ENCODE measurements around the gene LST1.

LST1 gene

GRCh38 chr6:31559958-31560696 is 25.9 kb upstream of the LST1 start:
- DNase-seq (ENCODE audit: low spot score) = peak; percentile 74

- DNase-seq (ENCODE audit: low spot score) = no peak
These were observed 25.4 kb upstream of the LST1 start for GRCh38 chr6:31560697-31561058.

GRCh38 chr6:31567531-31568370 is 18.3 kb upstream of the LST1 start:
- no peak for DNase-seq (ENCODE audit: low spot score)

GRCh38 chr6:31568537-31568961 is 17.5 kb upstream of the LST1 start:
- no peak for DNase-seq (ENCODE audit: low spot score)

GRCh38 chr6:31569861-31570536 is 16.1 kb upstream of the LST1 start:
- DNase-seq (ENCODE audit: low spot score) = no peak

GRCh38 chr6:31572041-31572911 is 13.8 kb upstream of the LST1 start, which contains the start of gene LTA:
TSS of gene LTA (plus strand) at chr6:31572289. CDS start at chr6:31572743, 454 bp downstream.
- DNase-seq (ENCODE audit: low spot score) = no peak

GRCh38 chr6:31573239-31574105 is 12.6 kb upstream of the LST1 start:
- DNase-seq (ENCODE audit: low spot score) = no peak

- DNase-seq (ENCODE audit: low spot score) = no peak
These were observed 11.7 kb upstream of the LST1 start for GRCh38 chr6:31574106-31575061.

GRCh38 chr6:31575335-31575901 is 10.7 kb upstream of the LST1 start, which contains the start of gene TNF:
TSS of gene TNF (plus strand) at chr6:31575565. CDS start at chr6:31575742, 177 bp downstream.
- no peak for DNase-seq (ENCODE audit: low spot score)

- DNase-seq (ENCODE audit: low spot score) = no peak
These were observed 10.0 kb upstream of the LST1 start for GRCh38 chr6:31575952-31576685.

GRCh38 chr6:31576897-31577578 is 9.0 kb upstream of the LST1 start:
- no peak for DNase-seq (ENCODE audit: low spot score)

GRCh38 chr6:31577579-31577966 is 8.5 kb upstream of the LST1 start:
- no peak for DNase-seq (ENCODE audit: low spot score)

GRCh38 chr6:31578184-31579118 is 7.6 kb upstream of the LST1 start:
- no peak for DNase-seq (ENCODE audit: low spot score)

- DNase-seq (ENCODE audit: low spot score) = no peak
These were observed 7.0 kb upstream of the LST1 start for GRCh38 chr6:31579119-31579505.

GRCh38 chr6:31579546-31580437 is 6.3 kb upstream of the LST1 start:
- no peak for DNase-seq (ENCODE audit: low spot score)

- DNase-seq (ENCODE audit: low spot score) = no peak
These were observed 5.7 kb upstream of the LST1 start for GRCh38 chr6:31580438-31580740.
